Mucosa of rectum (tissue), 2 donors: ENCODE data around the gene CYP2E1.
"Not testable (repeated sequence)": the region's sequence is repeated elsewhere in the genome, so short reads cannot be mapped to it uniquely, and the experiment has no call there.

Experiments
- H3K27ac ChIP-seq, 2 donors: one replicate each; pipeline ENCODE4 v1.7.0; 2013; ENCODE audit warnings: inconsistent platforms in 2 of 2, low read depth in 2 of 2, low read length in 2 of 2
- H3K27me3 ChIP-seq, 2 donors: one replicate each; pipeline ENCODE4 v1.7.0; 2013; ENCODE audit warnings: low read length in 2 of 2; ENCODE audit not compliant: control insufficient read depth in 2 of 2, insufficient read depth in 2 of 2
- H3K36me3 ChIP-seq, 2 donors: one replicate each; pipeline ENCODE4 v1.7.0; 2013; ENCODE audit warnings: low read length in 2 of 2; ENCODE audit not compliant: control insufficient read depth in 2 of 2, insufficient read depth in 2 of 2
- H3K4me1 ChIP-seq, 2 donors: one replicate each; pipeline ENCODE4 v1.7.0; 2013; ENCODE audit warnings: low read length in 2 of 2, mild to moderate bottlenecking in 1 of 2; ENCODE audit not compliant: control insufficient read depth in 2 of 2, insufficient read depth in 2 of 2
- H3K4me3 ChIP-seq, 2 donors: one replicate each; pipeline ENCODE4 v1.7.0; 2013; ENCODE audit warnings: low read length in 2 of 2
- H3K9ac ChIP-seq, 2 donors: one replicate each; pipeline ENCODE4 v1.7.0; 2013; ENCODE audit warnings: low read length in 2 of 2, low read depth in 1 of 2, mild to moderate bottlenecking in 1 of 2
- H3K9me3 ChIP-seq, 2 donors: one replicate each; pipeline ENCODE4 v1.7.0; 2013; ENCODE audit warnings: low read length in 2 of 2; ENCODE audit not compliant: control insufficient read depth in 2 of 2
- donor health status: healthy.
- donor health status: Normal muscosa, but diverticular disease.

The CYP2E1 gene

DNA sequence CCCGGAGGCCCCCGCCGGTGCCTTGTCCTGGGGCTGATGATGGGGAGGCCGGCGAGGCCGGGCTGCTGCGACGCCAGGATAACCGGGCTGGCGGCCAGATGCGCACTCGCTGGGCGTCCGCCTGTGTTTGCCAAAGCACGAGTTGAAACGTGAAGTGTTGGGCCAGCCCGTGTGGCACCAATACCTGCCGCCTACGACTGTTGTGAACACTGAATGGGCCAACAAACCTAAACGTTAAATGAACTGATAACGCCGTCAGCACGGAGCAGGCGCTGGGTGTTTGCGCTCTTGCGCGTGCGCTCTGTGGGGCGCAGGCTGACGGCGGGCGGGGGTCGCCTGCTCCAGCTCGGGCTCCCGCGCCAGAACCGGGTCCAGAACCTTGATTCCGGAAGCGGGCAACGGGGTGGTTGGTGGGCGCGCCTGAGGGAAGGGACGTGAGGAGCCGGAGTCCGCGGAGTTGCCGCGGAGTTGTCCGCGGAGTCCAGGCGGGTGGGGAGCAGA is 658 bp downstream of the CYP2E1 start:
- H3K9ac ChIP-seq = no peak overlapping the region
- no peak overlapping the region for H3K4me3 ChIP-seq
- no peaks in the 10 kb centered on the region for H3K36me3 ChIP-seq
- peaks cover 9 to 24% of the 10 kb centered on the region in 2 donors for H3K27me3 ChIP-seq
- no peak overlapping the region for H3K27ac ChIP-seq
- H3K9me3 ChIP-seq = no peaks in the 10 kb centered on the region
- no peaks in the 10 kb centered on the region for H3K4me1 ChIP-seq

DNA sequence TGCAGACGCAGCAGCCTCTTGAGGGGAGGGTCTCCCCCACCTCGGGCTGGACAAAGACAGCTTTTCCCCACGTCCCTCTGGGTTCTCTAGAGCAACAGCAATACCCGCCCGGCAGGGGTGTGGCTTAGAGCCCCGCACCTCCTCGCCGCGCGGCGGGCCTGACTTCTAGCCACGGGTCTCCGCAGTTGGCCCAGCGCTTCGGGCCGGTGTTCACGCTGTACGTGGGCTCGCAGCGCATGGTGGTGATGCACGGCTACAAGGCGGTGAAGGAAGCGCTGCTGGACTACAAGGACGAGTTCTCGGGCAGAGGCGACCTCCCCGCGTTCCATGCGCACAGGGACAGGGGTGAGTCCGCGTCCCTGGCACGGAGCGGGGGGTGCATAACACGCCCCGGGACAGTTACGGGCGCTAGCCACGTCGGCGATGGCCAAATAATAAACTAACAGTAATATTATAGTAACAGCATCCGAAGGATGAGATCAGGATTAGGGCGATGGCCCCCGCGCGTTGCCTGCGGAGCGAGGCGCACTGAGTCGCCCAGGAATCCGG is 1.2 kb downstream of the CYP2E1 start:
- Histone ChIP-seq H3K9ac (no peak overlapping the region), H3K4me1 (no peaks in the 10 kb centered on the region), H3K4me3 (no peak overlapping the region), H3K9me3 (no peaks in the 10 kb centered on the region), H3K27ac (no peak overlapping the region), H3K27me3 (peaks cover 9 to 24% of the 10 kb centered on the region in 2 donors), H3K36me3 (no peaks in the 10 kb centered on the region)

DNA sequence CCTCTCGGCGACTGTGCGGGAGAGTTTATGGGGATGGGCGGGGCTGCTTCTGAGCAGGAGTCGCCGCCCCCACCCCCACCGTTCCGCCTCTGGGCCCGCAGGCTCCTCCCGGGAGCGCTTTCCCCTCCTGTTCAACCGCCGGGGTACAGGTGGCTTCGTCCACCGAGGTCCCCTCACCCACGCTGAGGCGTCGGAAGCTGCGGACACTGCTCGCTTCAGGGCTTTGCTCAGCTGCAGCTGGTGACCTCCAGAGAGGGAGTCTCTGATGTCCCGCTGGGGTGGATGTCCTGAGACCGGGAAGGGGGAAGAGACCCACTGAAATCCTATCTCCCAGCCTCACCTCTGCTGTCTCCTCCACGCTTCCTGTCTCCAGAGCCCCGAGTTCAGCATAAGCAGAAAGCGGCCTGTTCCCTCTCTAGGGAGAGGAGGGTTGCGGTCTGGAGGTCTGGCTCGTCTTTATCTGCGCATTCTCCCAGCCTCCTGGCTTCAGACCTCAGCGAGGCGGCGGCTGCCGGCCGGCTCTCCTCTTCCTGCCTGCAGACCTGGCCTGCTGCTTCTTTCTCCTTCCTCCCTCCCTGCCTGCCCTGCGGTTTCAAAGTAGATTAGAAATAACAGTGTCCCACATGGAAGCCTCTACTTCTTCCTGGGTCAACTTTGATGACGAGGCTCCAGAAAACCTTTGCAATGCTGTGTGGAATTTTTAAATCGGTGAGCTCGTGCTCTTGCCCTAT is 1.8 kb downstream of the CYP2E1 start:
- Histone ChIP-seq H3K4me1 (no peaks in the 10 kb centered on the region), H3K9ac (no peak overlapping the region), H3K9me3 (no peaks in the 10 kb centered on the region), H3K4me3 (no peak overlapping the region), H3K27me3 (peaks cover 9 to 24% of the 10 kb centered on the region in 2 donors), H3K36me3 (no peaks in the 10 kb centered on the region), H3K27ac (no peak overlapping the region)

DNA sequence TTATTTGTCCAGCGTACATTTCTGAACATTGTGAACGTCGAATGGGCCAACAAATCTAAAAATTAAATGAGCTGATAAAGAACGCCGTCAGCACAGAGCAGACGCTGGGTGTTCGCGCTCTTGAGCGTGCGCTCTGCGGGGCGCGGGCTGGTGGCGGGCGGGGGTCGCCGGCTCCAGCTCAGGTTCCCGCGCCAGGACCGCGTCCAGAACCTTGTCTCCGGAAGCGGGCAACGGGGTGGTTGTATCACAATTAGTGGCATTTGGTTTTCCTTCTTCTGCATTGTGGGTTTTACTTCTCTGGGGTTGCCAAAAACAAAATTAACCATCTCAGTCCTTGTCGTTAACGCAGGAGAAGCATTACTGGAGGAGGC is 2.4 kb downstream of the CYP2E1 start:
- Histone ChIP-seq H3K27ac (no peak overlapping the region), H3K4me3 (no peak overlapping the region), H3K9ac (no peak overlapping the region), H3K36me3 (no peaks in the 10 kb centered on the region), H3K27me3 (peaks cover 9 to 24% of the 10 kb centered on the region in 2 donors), H3K4me1 (no peaks in the 10 kb centered on the region), H3K9me3 (no peaks in the 10 kb centered on the region)

DNA sequence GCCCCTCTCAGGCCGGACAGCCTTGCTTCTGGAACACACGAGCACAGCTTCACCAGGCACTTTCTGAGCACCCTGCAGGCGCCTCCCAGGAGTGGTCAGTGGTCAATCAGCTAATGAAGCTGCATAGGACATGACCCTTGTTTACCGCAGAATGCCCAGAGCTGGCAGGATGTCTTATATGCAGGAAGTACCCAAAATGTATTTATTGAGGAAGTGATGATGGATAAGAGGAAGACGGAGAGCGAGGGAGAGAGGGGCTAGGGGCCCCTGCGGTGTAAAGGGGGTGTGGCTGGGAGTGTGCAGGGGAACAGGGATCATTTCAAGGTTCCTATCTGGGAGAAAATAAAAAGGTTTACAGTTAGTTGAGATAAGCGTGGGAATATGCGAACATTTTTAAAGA is 3.3 kb downstream of the CYP2E1 start:
- Histone ChIP-seq H3K27ac (no peak overlapping the region), H3K9ac (no peak overlapping the region), H3K4me1 (no peaks in the 10 kb centered on the region), H3K9me3 (no peaks in the 10 kb centered on the region), H3K36me3 (no peaks in the 10 kb centered on the region), H3K4me3 (no peak overlapping the region), H3K27me3 (peaks cover 9 to 24% of the 10 kb centered on the region in 2 donors)

DNA sequence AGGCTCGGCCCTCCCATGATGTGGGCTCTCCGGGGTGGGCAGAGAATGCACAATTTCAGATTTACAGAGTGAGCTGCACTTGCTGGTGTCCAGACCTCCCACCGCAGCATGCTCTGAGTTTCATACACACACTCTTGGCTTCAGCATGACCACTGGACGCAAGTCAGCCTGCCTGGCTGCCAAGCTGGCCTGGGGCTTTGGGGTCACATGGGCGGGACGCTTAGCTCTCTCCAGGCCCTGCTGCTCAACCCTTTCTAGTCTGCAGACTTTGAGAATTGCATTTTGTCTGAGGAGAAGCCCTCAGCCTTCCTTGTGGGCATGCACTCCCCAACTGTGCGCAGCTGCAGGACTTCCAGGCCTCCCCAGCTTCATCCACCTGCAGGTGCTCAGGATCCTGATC is 5.7 kb downstream of the CYP2E1 start:
- Histone ChIP-seq H3K9me3 (no peaks in the 10 kb centered on the region), H3K27me3 (peaks cover 6 to 12% of the 10 kb centered on the region in 2 donors), H3K27ac (no peak overlapping the region), H3K36me3 (no peaks in the 10 kb centered on the region), H3K9ac (no peak overlapping the region), H3K4me1 (no peaks in the 10 kb centered on the region), H3K4me3 (no peak overlapping the region)

DNA sequence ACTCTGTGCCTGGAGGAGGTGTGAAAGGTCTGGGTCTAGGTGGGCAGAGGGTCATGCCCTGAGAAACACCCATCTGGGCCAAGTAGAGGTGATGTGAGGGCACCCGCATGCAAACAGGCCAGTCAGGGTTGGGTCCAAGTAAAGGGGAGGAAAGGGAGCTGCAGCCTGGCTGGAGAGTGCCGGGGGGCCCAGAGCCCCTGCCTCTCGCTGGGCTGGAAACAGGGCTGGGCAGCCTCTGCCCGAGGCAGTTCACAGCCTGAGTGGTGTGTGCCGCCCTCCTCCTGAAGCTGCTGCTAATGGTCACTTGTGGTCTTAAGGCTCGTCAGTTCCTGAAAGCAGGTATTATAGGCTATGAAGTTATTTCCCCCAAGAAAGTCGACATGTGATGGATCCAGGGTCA is 7.3 kb downstream of the CYP2E1 start:
- no peak overlapping the region for H3K27ac ChIP-seq
- peaks cover 2 to 4% of the 10 kb centered on the region in 2 donors for H3K27me3 ChIP-seq
- no peak overlapping the region for H3K9ac ChIP-seq
- no peaks in the 10 kb centered on the region for H3K36me3 ChIP-seq
- H3K9me3 ChIP-seq = no peaks in the 10 kb centered on the region
- no peaks in the 10 kb centered on the region for H3K4me1 ChIP-seq
- H3K4me3 ChIP-seq = no peak overlapping the region

DNA sequence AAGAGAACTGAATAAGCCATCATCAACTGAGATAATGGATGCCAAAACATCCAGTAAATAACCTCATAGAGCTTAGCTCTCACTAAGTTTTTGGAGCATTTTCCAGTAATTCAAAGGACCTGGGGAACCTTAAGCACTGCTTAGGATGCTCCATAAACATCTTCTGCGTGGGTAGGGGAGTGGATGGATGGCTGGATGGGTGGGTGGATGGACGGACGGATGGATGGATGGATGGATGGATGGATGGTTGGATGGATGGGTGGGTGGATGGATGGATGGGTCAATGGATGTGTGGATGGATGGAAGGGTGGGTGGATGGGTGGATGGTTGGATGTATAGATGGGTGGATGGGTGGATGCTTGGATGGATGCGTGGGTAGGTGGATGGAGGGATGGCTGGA is 9.0 kb downstream of the CYP2E1 start:
- H3K27me3 ChIP-seq = no peaks in the 10 kb centered on the region
- no peak overlapping the region for H3K27ac ChIP-seq
- no peaks in the 10 kb centered on the region for H3K36me3 ChIP-seq
- H3K9ac ChIP-seq = no peak overlapping the region
- H3K9me3 ChIP-seq = no peaks in the 10 kb centered on the region
- H3K4me3 ChIP-seq = no peak overlapping the region
- H3K4me1 ChIP-seq = no peaks in the 10 kb centered on the region

DNA sequence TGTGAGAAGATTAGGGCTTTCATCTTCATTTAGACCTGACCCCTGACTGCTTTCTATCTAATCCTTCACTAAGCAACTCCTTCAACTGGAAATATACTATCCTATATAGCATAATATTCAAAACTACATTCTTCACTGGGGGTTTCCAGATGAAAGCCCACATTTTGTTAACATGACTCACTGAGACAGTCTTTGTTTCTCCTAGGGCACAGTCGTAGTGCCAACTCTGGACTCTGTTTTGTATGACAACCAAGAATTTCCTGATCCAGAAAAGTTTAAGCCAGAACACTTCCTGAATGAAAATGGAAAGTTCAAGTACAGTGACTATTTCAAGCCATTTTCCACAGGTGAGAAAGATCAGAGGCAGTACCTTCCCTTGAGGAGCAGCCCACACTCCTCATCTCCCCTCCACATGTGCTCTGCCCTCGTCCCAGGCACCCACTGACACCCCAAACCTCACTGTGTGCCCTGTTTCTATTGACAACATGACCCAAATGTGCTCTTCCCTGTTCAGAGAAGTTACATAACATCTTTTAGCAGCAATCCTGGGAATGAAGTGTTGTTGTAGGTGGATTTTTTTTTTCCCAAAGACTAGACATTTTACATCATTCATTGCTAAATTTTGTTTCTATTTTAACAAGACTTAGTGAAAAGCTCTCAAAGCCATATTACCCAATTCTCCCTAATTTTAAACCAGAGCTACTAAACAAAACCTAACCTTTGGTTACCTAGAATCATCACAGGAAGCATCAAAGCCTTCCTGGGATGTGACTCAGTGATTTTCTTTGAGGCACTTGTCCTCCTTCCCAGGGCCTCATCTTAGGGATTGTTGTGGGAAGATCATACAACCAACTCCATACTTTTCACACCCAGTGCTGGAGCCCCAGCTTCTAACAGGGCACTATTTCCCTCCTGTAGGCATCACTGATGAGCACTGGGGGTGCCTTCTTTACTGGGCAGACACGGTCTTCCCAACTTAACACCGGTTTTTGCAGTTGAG is 10.7 kb downstream of the CYP2E1 start:
- H3K27ac ChIP-seq = no peak overlapping the region
- H3K9ac ChIP-seq = no peak overlapping the region
- H3K4me3 ChIP-seq = no peak overlapping the region
- H3K9me3 ChIP-seq = no peaks in the 10 kb centered on the region
- no peaks in the 10 kb centered on the region for H3K36me3 ChIP-seq
- no peaks in the 10 kb centered on the region for H3K27me3 ChIP-seq
- no peaks in the 10 kb centered on the region for H3K4me1 ChIP-seq

DNA sequence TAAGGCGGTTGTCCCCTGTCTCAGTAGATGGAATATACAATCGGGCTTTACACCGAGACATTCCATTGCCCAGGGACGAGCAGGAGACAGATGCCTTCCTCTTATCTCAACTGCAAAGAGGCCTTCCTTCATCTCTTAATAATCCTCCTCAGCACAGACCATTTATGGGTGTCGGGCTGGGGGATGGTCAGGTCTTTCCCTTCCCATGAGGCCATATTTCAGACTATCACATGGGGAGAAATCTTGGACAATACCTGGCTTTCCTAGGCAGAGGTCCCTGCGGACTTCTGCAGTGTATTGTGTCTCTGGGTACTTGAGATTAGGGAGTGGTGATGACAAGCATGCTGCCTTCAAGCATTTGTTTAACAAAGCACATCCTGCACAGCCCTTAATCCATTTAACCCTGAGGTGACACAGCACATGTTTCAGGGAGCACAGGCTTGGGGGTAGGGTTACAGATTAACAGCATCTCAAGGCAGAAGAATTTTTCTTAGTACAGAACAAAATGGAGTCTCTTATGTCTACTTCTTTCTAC is 14.3 kb downstream of the CYP2E1 start:
- H3K36me3 ChIP-seq, H3K27me3 ChIP-seq, H3K27ac ChIP-seq, H3K9ac ChIP-seq, H3K9me3 ChIP-seq, H3K4me1 ChIP-seq, H3K4me3 ChIP-seq: not testable (repeated sequence)
